Smooth muscle cell (in vitro differentiated cells): Measurements from ENCODE around the gene ANKRD33. TPM values are rescaled to one million over a fixed set of nuclear protein-coding genes. Genes with fewer than 3 reads are reported as not detected.

Source experiments
- DNase-seq: peaks from one replicate; lab custom pipeline; 2025; ENCODE audit not compliant: unreplicated experiment; lab: John Stamatoyannopoulos, UW
- H2AFZ ChIP-seq: fragments of 200-600 bp; sonication (generic); 2 replicates; pipeline ENCODE4 v1.6.0; 2016; ENCODE audit warnings: antibody characterized with exemption, low read depth, mild to moderate bottlenecking
- H3F3A ChIP-seq: fragments of 200-600 bp; sonication (generic); 2 replicates; pipeline ENCODE4 v1.6.0; 2017; ENCODE audit warnings: antibody characterized with exemption, low read depth
- H3K27ac ChIP-seq: fragments of 200-600 bp; sonication (generic); 2 replicates; pipeline ENCODE4 v1.5.1; 2016; ENCODE audit warnings: low read depth, mild to moderate bottlenecking
- H3K27me3 ChIP-seq: fragments of 200-600 bp; sonication (generic); 2 replicates; pipeline ENCODE4 v1.6.1; 2016; ENCODE audit warnings: low read depth, mild to moderate bottlenecking
- H3K36me3 ChIP-seq: fragments of 200-600 bp; sonication (generic); 2 replicates; pipeline ENCODE4 v1.5.1; 2016; ENCODE audit warnings: low read depth
- H3K4me1 ChIP-seq: fragments of 200-600 bp; sonication (generic); 2 replicates; pipeline ENCODE4 v1.5.1; 2016; ENCODE audit warnings: low read depth
- H3K4me2 ChIP-seq: fragments of 200-600 bp; sonication (generic); 2 replicates; pipeline ENCODE4 v1.6.0; 2016; ENCODE audit warnings: mild to moderate bottlenecking
- H3K4me3 ChIP-seq: fragments of 200-600 bp; sonication (generic); 2 replicates; pipeline ENCODE4 v1.5.1; 2016; ENCODE audit warnings: mild to moderate bottlenecking
- H3K79me2 ChIP-seq: fragments of 200-600 bp; sonication (generic); 2 replicates; pipeline ENCODE4 v1.6.0; 2016; ENCODE audit warnings: low read depth, mild to moderate bottlenecking
- H3K9ac ChIP-seq: fragments of 200-600 bp; sonication (generic); 2 replicates; pipeline ENCODE4 v1.6.0; 2016; ENCODE audit warnings: low read depth
- H3K9me3 ChIP-seq: fragments of 200-600 bp; sonication (generic); replicated peaks from 2 replicates; pipeline ENCODE4 v1.5.1; 2016; ENCODE audit warnings: low read depth
- H4K20me1 ChIP-seq: fragments of 200-600 bp; sonication (generic); 2 replicates; pipeline ENCODE4 v1.6.0; 2016; ENCODE audit warnings: low read depth
- CTCF ChIP-seq: fragments of 200-600 bp; sonication (generic); IDR thresholded peaks from 2 replicates; pipeline ENCODE4 v1.5.1; 2017; ENCODE audit warnings: borderline replicate concordance, mild to moderate bottlenecking, antibody characterized with exemption; ENCODE audit not compliant: insufficient read depth, poor library complexity, severe bottlenecking
- WGBS: methylation state at CpG from one replicate; pipeline ENCODE4 v1.1.7; 2016; ENCODE audit warnings: low lambda C conversion rate; 5-methylcytosine and 5-hydroxymethylcytosine counted together
- polyA plus RNA-seq: library from polyadenylated mRNA; unstranded; fragments of >200 nt; fragmentation: Nextera tagmentation; extraction: Ambion mirVana; gene quantifications from 2 replicates; pipeline ENCODE4 v1.2.1, GENCODE V29; 2016
- total RNA-seq: library from RNA; depleted of rRNA; stranded (reverse); fragments of >200 nt; gene quantifications from 2 replicates; pipeline ENCODE4 v1.2.3, GENCODE V29; 2014

ANKRD33 gene
- total and polyA plus RNA-seq, 2 experiments from 2014 or later = 1.3 TPM; not detected in 1

- no peaks in the 10 kb centered on the region for H3K4me1 ChIP-seq
- H3K79me2 ChIP-seq = no peaks in the 10 kb centered on the region
- no peaks in the 10 kb centered on the region for H3K27me3 ChIP-seq
- H3K9ac ChIP-seq = no peak overlapping the region
- no peak overlapping the region for H2AFZ ChIP-seq
- H3K4me3 ChIP-seq = no peak overlapping the region
- 83% methylated on average over 8 of the region's 8 CpGs for WGBS
- H4K20me1 ChIP-seq = no peaks in the 10 kb centered on the region
- H3K27ac ChIP-seq = no peak overlapping the region
- H3K4me2 ChIP-seq = no peak overlapping the region
- H3K9me3 ChIP-seq = no peaks in the 10 kb centered on the region
- DNase-seq = no peak
- TF ChIP-seq CTCF = no peak
- no peaks in the 10 kb centered on the region for H3K36me3 ChIP-seq
- no peaks in the 10 kb centered on the region for H3F3A ChIP-seq
Measured at GRCh38 chr12:51895378-51896135, 7.7 kb downstream of the ANKRD33 start.

- Histone ChIP-seq H2AFZ (no peak overlapping the region), H3K4me2 (no peak overlapping the region), H3K27me3 (no peaks in the 10 kb centered on the region), H3K4me1 (no peaks in the 10 kb centered on the region), H4K20me1 (no peaks in the 10 kb centered on the region), H3K9me3 (no peaks in the 10 kb centered on the region), H3K9ac (no peak overlapping the region), H3K4me3 (no peak overlapping the region), H3K79me2 (no peaks in the 10 kb centered on the region), H3K27ac (no peak overlapping the region), H3F3A (no peaks in the 10 kb centered on the region), H3K36me3 (no peaks in the 10 kb centered on the region)
- 77% methylated on average over 3 of the region's 3 CpGs for WGBS
- no peak for DNase-seq
- TF ChIP-seq CTCF = no peak
Measured at GRCh38 chr12:51896236-51896635, 8.3 kb downstream of the ANKRD33 start.

GRCh38 chr12:51897181-51897580 lies 9.3 kb downstream of the ANKRD33 start:
- no peak overlapping the region for H3K4me2 ChIP-seq
- no peak overlapping the region for H3K27ac ChIP-seq
- H3F3A ChIP-seq = no peaks in the 10 kb centered on the region
- no peaks in the 10 kb centered on the region for H4K20me1 ChIP-seq
- no peak overlapping the region for H2AFZ ChIP-seq
- H3K4me1 ChIP-seq = no peaks in the 10 kb centered on the region
- no peaks in the 10 kb centered on the region for H3K9me3 ChIP-seq
- DNase-seq = no peak
- no peak overlapping the region for H3K9ac ChIP-seq
- H3K36me3 ChIP-seq = no peaks in the 10 kb centered on the region
- TF ChIP-seq CTCF = no peak
- no peaks in the 10 kb centered on the region for H3K27me3 ChIP-seq
- H3K4me3 ChIP-seq = no peak overlapping the region
- WGBS = 57% methylated on average over 8 of the region's 8 CpGs
- no peaks in the 10 kb centered on the region for H3K79me2 ChIP-seq

- H3K9me3 ChIP-seq = no peaks in the 10 kb centered on the region
- no peak for DNase-seq
- H4K20me1 ChIP-seq = no peaks in the 10 kb centered on the region
- H2AFZ ChIP-seq = no peak overlapping the region
- no peaks in the 10 kb centered on the region for H3K27me3 ChIP-seq
- H3K4me2 ChIP-seq = no peak overlapping the region
- H3F3A ChIP-seq = no peaks in the 10 kb centered on the region
- no peak for TF ChIP-seq CTCF
- H3K79me2 ChIP-seq = no peaks in the 10 kb centered on the region
- H3K9ac ChIP-seq = no peak overlapping the region
- H3K27ac ChIP-seq = no peak overlapping the region
- WGBS = 81% methylated on average over 2 of the region's 2 CpGs
- H3K4me3 ChIP-seq = no peak overlapping the region
- no peaks in the 10 kb centered on the region for H3K36me3 ChIP-seq
- H3K4me1 ChIP-seq = no peaks in the 10 kb centered on the region
Measured at GRCh38 chr12:51898506-51898905, 10.6 kb downstream of the ANKRD33 start.
